Right hindlimb (tissue), 1 donor: ENCODE results near the gene NFKBIB.
"Not testable (repeated sequence)": the region's sequence is repeated elsewhere in the genome, so short reads cannot be mapped to it uniquely, and the experiment has no call there.

Experiments used
- DNase-seq: peaks from one replicate; pipeline ENCODE4 v3.0.0-alpha.2; 2018

The NFKBIB gene

GRCh38 chr19:38877781-38878574, 21.8 kb upstream of the NFKBIB start, which contains the start of gene RINL:
Gene RINL, minus strand, starts transcription at chr19:38878275. Its CDS starts 1,533 bp downstream, at chr19:38876742.
- no peak for DNase-seq

- DNase-seq, result no peak
Observed at GRCh38 chr19:38878575-38879399, 21.0 kb upstream of the NFKBIB start.

GRCh38 chr19:38879400-38879751, 20.4 kb upstream of the NFKBIB start:
- DNase-seq, result no peak

GRCh38 chr19:38880076-38880881, 19.5 kb upstream of the NFKBIB start:
- DNase-seq, result no peak

- DNase-seq, result no peak
Observed at GRCh38 chr19:38880882-38881609, 18.7 kb upstream of the NFKBIB start.

GRCh38 chr19:38883286-38883685, 16.5 kb upstream of the NFKBIB start:
- no peak for DNase-seq

- DNase-seq, result not testable (repeated sequence)
Observed at GRCh38 chr19:38884691-38885090, 15.1 kb upstream of the NFKBIB start.

- no peak for DNase-seq
Observed at GRCh38 chr19:38888876-38889275, 10.9 kb upstream of the NFKBIB start.

GRCh38 chr19:38889803-38890202, 10.0 kb upstream of the NFKBIB start:
- DNase-seq, result no peak

- no peak for DNase-seq
Observed at GRCh38 chr19:38890686-38891085, 9.1 kb upstream of the NFKBIB start.

GRCh38 chr19:38891771-38892170, 8.0 kb upstream of the NFKBIB start:
- peak; percentile 50 for DNase-seq

- no peak for DNase-seq
Observed at GRCh38 chr19:38892841-38893240, 6.9 kb upstream of the NFKBIB start.

GRCh38 chr19:38893341-38893771, 6.4 kb upstream of the NFKBIB start:
- peak; percentile 19 for DNase-seq

GRCh38 chr19:38894968-38895367, 4.8 kb upstream of the NFKBIB start:
- no peak for DNase-seq

GRCh38 chr19:38898788-38899446, 852 bp upstream of the NFKBIB start:
- no peak for DNase-seq

- DNase-seq, result no peak
Observed at GRCh38 chr19:38900202-38900629, 447 bp downstream of the NFKBIB start.

GRCh38 chr19:38900743-38901190, 998 bp downstream of the NFKBIB start:
- no peak for DNase-seq

GRCh38 chr19:38901683-38902082, 1.9 kb downstream of the NFKBIB start:
- DNase-seq, result no peak

GRCh38 chr19:38904581-38905539, 5.1 kb downstream of the NFKBIB start:
- DNase-seq, result no peak

- DNase-seq, result no peak
Observed at GRCh38 chr19:38905620-38906019, 5.9 kb downstream of the NFKBIB start.
